NCI-H1105 treated with DMSO at 0.1 percent for 48 hours (cell line): ENCODE data around the gene DPF3.

Experiments
- DNase-seq: peaks from one replicate; lab custom pipeline; 2025; lab: John Stamatoyannopoulos, UW

DPF3 gene

GRCh38 chr14:72904840-72905561, 11.1 kb upstream of the DPF3 start:
- DNase-seq, result peak; percentile 64

- no peak for DNase-seq
Observed at GRCh38 chr14:72904218-72904617, 10.3 kb upstream of the DPF3 start.

GRCh38 chr14:72903716-72904115, 9.8 kb upstream of the DPF3 start:
- DNase-seq, result no peak

DNA sequence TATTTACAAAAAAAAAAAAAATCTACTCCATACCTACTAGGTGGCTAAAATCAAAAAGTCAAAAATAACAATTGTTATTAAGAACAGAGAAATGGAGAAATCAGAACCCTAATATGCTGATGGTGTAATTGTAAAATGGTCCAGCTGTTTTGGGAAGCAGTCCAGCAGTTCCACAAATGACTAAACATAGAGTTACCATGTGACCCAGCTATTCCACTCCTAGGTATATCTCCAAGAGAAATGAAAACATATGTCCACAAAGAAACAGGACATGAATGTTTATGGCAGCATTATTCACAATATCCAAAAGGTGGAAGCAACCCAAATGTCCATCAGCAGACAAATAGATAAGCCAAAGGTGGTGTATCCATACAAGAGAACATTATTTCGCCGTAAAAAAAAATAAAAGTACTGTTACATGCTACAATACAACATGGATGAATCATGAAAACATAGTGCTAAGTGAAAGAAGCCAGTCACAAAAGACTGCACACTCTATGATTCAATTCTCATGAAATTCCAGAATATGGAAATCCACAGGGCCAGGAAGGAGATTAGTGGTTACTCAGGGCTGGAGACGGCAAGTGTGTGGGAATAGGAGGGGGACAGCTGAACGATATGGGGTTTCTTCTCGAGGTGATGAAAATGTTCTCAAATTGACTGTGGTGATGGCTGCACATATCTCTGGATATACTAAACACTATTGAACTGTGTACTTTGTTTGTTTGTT, 9.1 kb upstream of the DPF3 start:
- no peak for DNase-seq

GRCh38 chr14:72901361-72901760, 7.5 kb upstream of the DPF3 start:
- no peak for DNase-seq

DNA sequence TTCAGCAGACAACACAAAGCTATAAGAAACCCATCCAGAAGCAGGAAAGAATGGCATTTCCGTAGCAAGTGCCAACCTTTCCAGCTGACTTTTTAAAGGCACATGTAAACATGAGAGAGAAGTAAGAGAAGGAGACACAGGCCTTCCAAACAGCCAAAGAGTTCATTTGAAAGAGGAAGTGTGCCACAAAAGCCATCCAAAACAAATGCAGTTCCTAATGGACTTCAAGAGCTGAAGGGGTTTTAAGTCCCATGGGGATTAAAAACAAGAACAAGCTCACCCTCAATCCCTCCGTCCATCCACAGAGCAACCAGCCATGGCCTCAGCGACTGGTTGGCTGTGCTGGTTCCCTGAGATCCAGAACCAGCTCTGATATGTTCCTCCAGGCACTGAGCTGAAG, 4.5 kb upstream of the DPF3 start:
- DNase-seq, result no peak

DNA sequence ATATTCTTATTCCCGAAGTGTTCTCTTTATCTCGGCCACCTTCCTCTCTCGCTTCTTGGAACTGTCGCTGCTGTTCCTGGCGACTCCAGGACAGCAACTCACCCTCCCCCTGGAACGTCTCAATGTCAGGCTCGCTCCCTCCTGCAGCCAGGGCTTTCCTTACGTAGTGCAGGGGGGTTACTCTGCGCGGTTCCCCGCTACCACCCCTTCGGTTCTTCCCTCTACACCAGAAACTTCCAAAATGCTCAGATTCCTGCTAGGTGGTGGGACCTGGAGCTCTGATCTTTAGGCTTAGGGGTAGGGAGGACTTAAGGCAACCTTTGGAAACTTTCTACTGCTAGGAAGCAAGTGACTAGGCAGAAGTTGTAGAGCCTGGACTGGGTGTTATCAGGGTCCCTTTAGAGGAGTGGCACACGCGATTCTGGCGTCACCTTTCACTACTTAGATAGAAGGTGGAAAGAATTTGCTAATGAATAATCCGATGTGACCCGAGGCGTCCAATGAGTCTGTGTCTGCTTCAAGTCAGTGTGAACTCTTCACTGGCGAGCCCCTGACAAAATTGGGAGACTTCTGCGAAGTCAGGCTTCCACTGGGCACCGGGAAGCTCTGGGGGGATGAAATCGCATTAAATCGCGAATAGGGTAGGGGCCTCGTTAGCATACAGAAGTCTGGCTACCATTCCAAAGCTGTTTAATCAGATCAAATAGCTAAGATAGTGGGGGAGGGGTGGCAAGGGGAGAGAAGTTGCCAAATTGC, 900 bp upstream of the DPF3 start:
- DNase-seq, result no peak

- DNase-seq, result no peak
Observed at GRCh38 chr14:72894323-72894622, 372 bp upstream of the DPF3 start.

- DNase-seq, result no peak
Observed at GRCh38 chr14:72892879-72893635, 844 bp downstream of the DPF3 start.

DNA sequence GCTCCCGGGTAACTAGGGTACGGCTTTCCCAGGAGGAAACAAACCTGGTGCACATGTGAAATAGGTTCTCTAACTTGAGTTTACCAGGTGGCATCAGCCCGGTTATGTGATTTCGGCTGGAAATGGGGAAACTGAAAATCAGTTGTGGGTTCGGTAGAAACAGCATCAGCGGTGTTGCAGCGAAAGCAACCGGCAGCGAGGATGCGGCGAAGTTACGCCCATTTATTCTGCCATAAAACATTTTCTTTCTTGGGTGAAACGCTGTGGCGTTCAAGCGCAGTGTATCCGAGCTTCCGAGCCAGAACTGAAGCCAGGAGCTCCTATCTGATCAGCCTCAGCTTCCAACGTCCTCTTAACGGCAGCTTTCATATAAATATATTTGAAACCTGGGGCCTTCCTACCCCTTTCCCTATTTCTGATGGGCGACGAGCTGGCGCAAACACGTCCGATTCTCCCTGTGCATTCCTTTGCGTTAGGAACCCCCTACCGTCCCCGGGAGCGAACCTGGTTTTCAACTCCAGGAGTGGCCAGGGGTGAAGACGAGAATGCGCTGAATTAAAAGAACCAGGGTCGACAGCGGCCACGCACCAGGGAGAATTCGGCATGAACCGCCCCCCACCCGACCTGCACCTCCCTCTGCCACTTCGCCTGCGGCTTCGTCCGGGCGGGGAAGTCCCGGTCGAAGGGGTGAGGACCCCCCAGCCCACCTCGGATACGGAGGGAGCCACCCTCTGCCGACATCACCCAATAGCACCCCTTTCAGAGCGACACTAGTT, 1.6 kb downstream of the DPF3 start:
- DNase-seq, result peak; percentile 23

DNA sequence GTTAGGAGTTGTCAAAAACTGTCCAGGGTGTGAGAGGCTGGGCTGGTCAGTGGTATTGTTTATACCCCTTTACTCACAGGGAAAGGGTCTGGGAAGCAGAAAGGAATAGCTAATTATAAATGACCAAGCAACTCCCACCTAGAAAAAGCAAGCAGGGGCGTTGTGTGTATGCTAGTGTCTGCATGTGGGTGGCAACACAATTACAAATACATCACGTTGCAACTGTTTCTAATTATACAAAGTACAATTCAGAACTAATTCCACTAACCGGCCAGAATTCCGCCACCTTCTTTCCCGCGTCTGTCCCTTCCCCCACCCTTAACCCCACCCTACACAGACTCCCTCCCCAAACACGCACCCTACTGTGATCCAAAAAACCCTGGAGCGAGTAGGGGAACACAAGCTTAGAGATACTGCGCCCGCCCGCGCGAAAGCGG, 2.2 kb downstream of the DPF3 start:
- DNase-seq, result no peak

- DNase-seq, result no peak
Observed at GRCh38 chr14:72889366-72889765, 4.5 kb downstream of the DPF3 start.

GRCh38 chr14:72888636-72889201, 5.2 kb downstream of the DPF3 start:
- DNase-seq, result no peak

DNA sequence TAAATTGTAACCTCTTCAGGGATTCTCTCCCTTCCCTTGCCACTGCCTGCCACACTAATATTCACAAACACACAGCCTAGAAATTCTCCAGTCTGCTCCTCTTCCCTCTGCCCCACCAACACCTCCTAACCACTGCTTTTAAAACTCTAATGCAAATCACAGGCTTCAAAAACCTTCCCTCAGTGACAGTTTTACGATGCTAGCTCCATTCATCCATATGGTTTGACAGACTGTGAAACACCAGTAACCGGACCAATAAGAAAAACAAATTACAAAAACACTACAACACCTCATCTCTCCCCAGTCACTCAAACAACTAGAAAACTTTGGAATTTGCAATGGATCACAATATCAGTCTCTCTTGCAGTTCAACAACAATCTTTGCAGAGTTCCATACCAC, 5.7 kb downstream of the DPF3 start:
- DNase-seq, result no peak

GRCh38 chr14:72887514-72887913, 6.4 kb downstream of the DPF3 start:
- no peak for DNase-seq

- no peak for DNase-seq
Observed at GRCh38 chr14:72884386-72884785, 9.5 kb downstream of the DPF3 start.

DNA sequence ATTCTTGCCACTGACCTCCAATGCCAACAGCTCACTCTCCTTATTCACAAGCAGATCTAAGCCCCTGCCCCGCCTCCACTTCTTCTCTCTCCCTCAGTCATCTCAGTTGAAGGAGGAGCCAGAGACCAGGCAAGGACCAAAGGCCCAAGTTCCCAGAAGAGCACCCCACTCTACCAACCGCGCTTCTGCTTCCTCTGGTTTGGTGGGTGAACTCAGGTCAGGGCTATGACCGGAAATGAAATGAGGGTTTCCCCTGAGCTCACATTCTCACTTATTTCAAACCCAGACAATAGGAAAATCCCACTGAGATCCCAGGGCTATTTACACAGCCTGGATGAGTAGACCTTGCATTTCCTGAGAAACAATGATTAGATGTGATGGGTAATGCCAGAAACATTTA, 9.9 kb downstream of the DPF3 start:
- DNase-seq, result no peak

DNA sequence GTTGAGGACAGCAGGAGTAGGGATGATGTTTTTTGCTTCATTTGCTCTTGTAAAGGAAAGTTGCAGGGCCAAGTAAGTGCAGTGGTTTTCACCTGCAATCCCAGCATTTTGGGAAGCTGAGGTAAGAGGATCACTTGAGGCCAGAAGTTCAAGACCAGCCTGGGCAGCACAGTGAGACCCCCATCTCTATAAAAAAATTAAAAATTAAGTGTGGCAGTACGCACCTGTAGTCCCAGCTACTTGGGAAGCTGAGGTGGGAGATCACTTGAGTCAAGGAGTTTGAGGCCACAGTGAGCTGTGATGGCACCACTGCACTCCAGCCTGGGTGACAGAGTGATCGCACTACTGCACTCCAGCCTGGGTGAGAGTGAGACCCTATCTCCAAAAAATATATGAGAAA, 10.8 kb downstream of the DPF3 start:
- DNase-seq, result no peak

DNA sequence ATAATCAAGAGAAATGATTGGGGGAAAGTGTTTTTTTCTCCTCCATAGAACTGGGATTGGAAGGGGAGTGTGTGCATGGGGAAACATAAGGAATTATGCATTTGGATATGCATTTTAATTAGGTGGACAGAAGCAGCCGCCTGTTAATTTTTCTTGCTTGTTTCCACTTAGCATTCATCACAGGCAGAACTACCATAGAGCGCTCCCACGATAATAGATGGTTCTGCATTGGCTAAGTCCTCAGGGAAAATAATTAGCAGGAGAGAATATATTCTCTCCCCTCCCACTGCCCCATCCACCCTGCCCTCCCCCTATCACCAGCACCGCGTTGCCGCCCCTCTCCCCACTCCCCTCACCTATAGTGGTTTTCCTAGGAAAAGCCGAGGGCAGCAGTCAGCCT, 11.4 kb downstream of the DPF3 start:
- no peak for DNase-seq

GRCh38 chr14:72882047-72882446, 11.9 kb downstream of the DPF3 start:
- no peak for DNase-seq

DNA sequence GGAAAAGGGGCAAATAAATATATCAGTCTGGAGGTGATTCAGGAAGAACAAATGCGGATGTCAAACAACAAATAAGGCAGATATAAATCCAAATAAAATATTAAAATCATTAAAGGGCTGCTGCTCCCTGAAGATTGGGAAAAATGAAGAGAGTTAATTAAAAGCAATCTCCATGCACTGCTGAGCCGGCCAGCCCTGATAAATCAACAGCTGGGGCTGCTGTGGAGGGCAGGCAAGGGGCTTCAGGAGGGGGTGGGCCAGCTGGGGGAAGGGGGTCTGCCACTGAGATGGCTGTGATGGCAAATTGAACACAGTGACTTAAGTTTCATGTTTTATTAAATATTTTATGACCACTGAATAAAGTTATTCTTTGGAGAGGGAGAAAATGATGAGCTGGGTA, 12.4 kb downstream of the DPF3 start:
- no peak for DNase-seq
